Measurements from ENCODE around the gene COG1.

- TF ChIP-seq POLR2AphosphoS5 (IDR thresholded peaks at IDR 0.05; ENCODE audit: control insufficient read depth, insufficient read depth, low read depth, low read length) (no peak), E2F3 (CRISPR knock-in tag; IDR thresholded peaks at IDR 0.05) (no peak), NONO (IDR thresholded peaks at IDR 0.05; ENCODE audit: low read depth in 2 of 2, low read length in 1 of 2) (no peak), CREM (IDR thresholded peaks at IDR 0.05; ENCODE audit: low read depth) (no peak), YY1 (IDR thresholded peaks at IDR 0.05; ENCODE audit: borderline replicate concordance in 1 of 3, control insufficient read depth in 1 of 3, extremely low read depth in 1 of 3, insufficient read depth in 3 of 3, insufficient read length in 1 of 3, insufficient replicate concordance in 2 of 3, low read depth in 1 of 3, low read length in 2 of 3) (no peak), CREB1 (IDR thresholded peaks at IDR 0.05) (no peak), CREB1 (CRISPR knock-in tag; IDR thresholded peaks at IDR 0.05) (no peak), RBBP5 (IDR thresholded peaks at IDR 0.05; ENCODE audit: borderline replicate concordance, insufficient read depth, low read length, poor library complexity, severe bottlenecking) (no peak), MAFG (tag; conservative IDR thresholded peaks at IDR 0.05) (no peak), SMC3 (conservative IDR thresholded peaks at IDR 0.05; ENCODE audit: insufficient read depth, low read depth, low read length) (no peak), JUN (IDR thresholded peaks at IDR 0.05; ENCODE audit: borderline replicate concordance, low read depth, low read length) (no peak), JUN (CRISPR knock-in tag; IDR thresholded peaks at IDR 0.05; ENCODE audit: borderline replicate concordance) (no peak), ZNF3 (CRISPR knock-in tag; IDR thresholded peaks at IDR 0.05) (no peak), HOXB6 (CRISPR knock-in tag; IDR thresholded peaks at IDR 0.05; ENCODE audit: borderline replicate concordance) (no peak)
- TF ChIP-seq, protein P1, sequence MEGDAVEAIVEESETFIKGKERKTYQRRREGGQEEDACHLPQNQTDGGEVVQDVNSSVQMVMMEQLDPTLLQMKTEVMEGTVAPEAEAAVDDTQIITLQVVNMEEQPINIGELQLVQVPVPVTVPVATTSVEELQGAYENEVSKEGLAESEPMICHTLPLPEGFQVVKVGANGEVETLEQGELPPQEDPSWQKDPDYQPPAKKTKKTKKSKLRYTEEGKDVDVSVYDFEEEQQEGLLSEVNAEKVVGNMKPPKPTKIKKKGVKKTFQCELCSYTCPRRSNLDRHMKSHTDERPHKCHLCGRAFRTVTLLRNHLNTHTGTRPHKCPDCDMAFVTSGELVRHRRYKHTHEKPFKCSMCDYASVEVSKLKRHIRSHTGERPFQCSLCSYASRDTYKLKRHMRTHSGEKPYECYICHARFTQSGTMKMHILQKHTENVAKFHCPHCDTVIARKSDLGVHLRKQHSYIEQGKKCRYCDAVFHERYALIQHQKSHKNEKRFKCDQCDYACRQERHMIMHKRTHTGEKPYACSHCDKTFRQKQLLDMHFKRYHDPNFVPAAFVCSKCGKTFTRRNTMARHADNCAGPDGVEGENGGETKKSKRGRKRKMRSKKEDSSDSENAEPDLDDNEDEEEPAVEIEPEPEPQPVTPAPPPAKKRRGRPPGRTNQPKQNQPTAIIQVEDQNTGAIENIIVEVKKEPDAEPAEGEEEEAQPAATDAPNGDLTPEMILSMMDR (IDR thresholded peaks at IDR 0.05 in 2 of 3, conservative IDR thresholded peaks at IDR 0.05 in 1 of 3; ENCODE audit: insufficient read depth in 2 of 3, low read depth in 1 of 3, low read length in 3 of 3) = no peak
Measured at GRCh38 chr17:73148540-73149334, 44.1 kb upstream of the COG1 start.

All from K562 (cell line).